Measurements from ENCODE around the gene KLHL7. TPM values are rescaled to one million over a fixed set of nuclear protein-coding genes. Genes with fewer than 3 reads are reported as not detected.

Gene KLHL7
- polyA plus RNA-seq, 2 of the 4 experiments (the other 2 are of a cell fraction) = 23.3 to 45.4 TPM

GRCh38 chr7:23213755-23214154, 108.2 kb downstream of the KLHL7 start:
- ChIA-PET POLR2A (no interaction called here), CTCF (interaction anchor here (1.1 kb wide), 1 partner anchor 47 kb away, joined by 3 read pairs; no protein-coding TSS in a partner anchor)
- Histone ChIP-seq H3K4me2 (no peak overlapping the region), H3K9me3 (no peaks in the 10 kb centered on the region), H3K4me1 (no peaks in the 10 kb centered on the region), H3K27ac (no peak overlapping the region), H3K4me3 (no peak overlapping the region)
- 93% methylated on average over 11 of the region's 11 CpGs for WGBS (ENCODE audit: missing lambda C conversion rate)
- DNase-seq (ENCODE audit: low read depth in 1 of 2, low spot score in 1 of 2) (no peak), ATAC-seq (no peak), FAIRE-seq (no peak)
- no peak for TF ChIP-seq EHF (CRISPR knock-in tag; IDR thresholded peaks at IDR 0.05)
- TF ChIP-seq BCL3 (IDR thresholded peaks at IDR 0.05) = no peak
- no peak for TF ChIP-seq ZFP36 (IDR thresholded peaks at IDR 0.05; ENCODE audit: borderline replicate concordance, partially characterized antibody)
- no peak for TF ChIP-seq CEBPB (IDR thresholded peaks at IDR 0.05)
- no peak for TF ChIP-seq PHF8 (IDR thresholded peaks at IDR 0.05; ENCODE audit: borderline replicate concordance, low read depth)
- TF ChIP-seq NFE2L2 (conservative IDR thresholded peaks at IDR 0.05; ENCODE audit: low read length) = no peak
- no peak for TF ChIP-seq USF2 (IDR thresholded peaks at IDR 0.05)
- no peak for TF ChIP-seq CBX8 (IDR thresholded peaks at IDR 0.05)
- TF ChIP-seq HOXB13 (CRISPR knock-in tag; IDR thresholded peaks at IDR 0.05; ENCODE audit: low read depth) = no peak
- no peak for TF ChIP-seq EHMT2 (IDR thresholded peaks at IDR 0.05; ENCODE audit: low read depth)
- TF ChIP-seq SREBF2 (IDR thresholded peaks at IDR 0.05) = no peak

- Histone ChIP-seq H3K4me3 (no peak overlapping the region), H3K4me1 (no peaks in the 10 kb centered on the region), H3K9me3 (no peaks in the 10 kb centered on the region), H3K27ac (no peak overlapping the region), H3K4me2 (no peak overlapping the region)
- no peak for TF ChIP-seq NFE2L2 (conservative IDR thresholded peaks at IDR 0.05; ENCODE audit: low read length)
- no peak for TF ChIP-seq HOXB13 (CRISPR knock-in tag; IDR thresholded peaks at IDR 0.05; ENCODE audit: low read depth)
- TF ChIP-seq NR3C1 (IDR thresholded peaks at IDR 0.05) = no peak
- TF ChIP-seq JUN (IDR thresholded peaks at IDR 0.05) = no peak
- no peak for TF ChIP-seq BHLHE40 (IDR thresholded peaks at IDR 0.05; ENCODE audit: low read depth, low read length)
- no peak for TF ChIP-seq HEYL (CRISPR knock-in tag; IDR thresholded peaks at IDR 0.05)
- TF ChIP-seq JUNB (IDR thresholded peaks at IDR 0.05) = no peak
- no peak for TF ChIP-seq PHF8 (IDR thresholded peaks at IDR 0.05; ENCODE audit: borderline replicate concordance, low read depth)
- TF ChIP-seq NPAS2 (CRISPR knock-in tag; IDR thresholded peaks at IDR 0.05; ENCODE audit: borderline replicate concordance) = no peak
- no peak for TF ChIP-seq TP53 (CRISPR knock-in tag; IDR thresholded peaks at IDR 0.05)
- no peak for TF ChIP-seq EHF (CRISPR knock-in tag; IDR thresholded peaks at IDR 0.05)
- TF ChIP-seq POLR2A (IDR thresholded peaks at IDR 0.05; ENCODE audit: low read length) = no peak
- no peak for TF ChIP-seq CTCF (IDR thresholded peaks at IDR 0.05)
- no peak for TF ChIP-seq KDM1A (IDR thresholded peaks at IDR 0.05; ENCODE audit: low read depth)
- TF ChIP-seq CHD4 (IDR thresholded peaks at IDR 0.05; ENCODE audit: borderline replicate concordance) = no peak
- TF ChIP-seq CEBPB (IDR thresholded peaks at IDR 0.05) = no peak
- no peak for TF ChIP-seq HOXA7 (CRISPR knock-in tag; IDR thresholded peaks at IDR 0.05)
- TF ChIP-seq MYC (IDR thresholded peaks at IDR 0.05; ENCODE audit: borderline replicate concordance, low read length) = no peak
- no peak for DNase-seq (ENCODE audit: low read depth in 1 of 2, low spot score in 1 of 2)
- ATAC-seq = no peak
- CTCF ChIA-PET = interaction anchor here (1.1 kb wide), 1 partner anchor 47 kb away, joined by 3 read pairs; no protein-coding TSS in a partner anchor
- no peak for FAIRE-seq
- POLR2A ChIA-PET = no interaction called here
- WGBS (ENCODE audit: missing lambda C conversion rate) = 48% methylated on average over 5 of the region's 5 CpGs
These were observed 108.8 kb downstream of the KLHL7 start for GRCh38 chr7:23214423-23214822.
